Lower leg skin (tissue), 3 donors: ENCODE results near the gene IGSF22.
"Not testable (repeated sequence)": the region's sequence is repeated elsewhere in the genome, so short reads cannot be mapped to it uniquely, and the experiment has no call there.

Experiments used
- CTCF ChIP-seq, 3 donors: fragments of 450-650 bp; IDR thresholded peaks; one replicate each; pipeline ENCODE4 v1.5.1; 2016; ENCODE audit warnings: antibody characterized with exemption in 3 of 3, mild to moderate bottlenecking in 3 of 3, moderate library complexity in 2 of 3
- POLR2A ChIP-seq, 2 donors: fragments of 450-650 bp; IDR thresholded peaks; one replicate each; pipeline ENCODE4 v1.6.1; 2016 to 2017; ENCODE audit warnings: antibody characterized with exemption in 2 of 2, mild to moderate bottlenecking in 1 of 2, moderate library complexity in 1 of 2

GRCh38 chr11:18665353-18665872, 60.6 kb downstream of the IGSF22 start:
- TF ChIP-seq CTCF, POLR2A (IDR thresholded peaks at IDR 0.05): not testable (repeated sequence)
